ENCODE data around the gene ARHGAP26.

Gene ARHGAP26

GRCh38 chr5:143206196-143207053 lies 436.2 kb downstream of the ARHGAP26 start:
- DNase-seq (ENCODE audit: low spot score) = no peak

- no peak for DNase-seq (ENCODE audit: low spot score)
Measured at GRCh38 chr5:143207058-143207457, 436.9 kb downstream of the ARHGAP26 start.

- DNase-seq (ENCODE audit: low spot score) = no peak
Measured at GRCh38 chr5:143207563-143208364, 437.6 kb downstream of the ARHGAP26 start.

- DNase-seq (ENCODE audit: low spot score) = no peak
Measured at GRCh38 chr5:143208365-143208641, 438.1 kb downstream of the ARHGAP26 start.

- no peak for DNase-seq (ENCODE audit: low spot score)
Measured at GRCh38 chr5:143208781-143209510, 438.8 kb downstream of the ARHGAP26 start.

- no peak for DNase-seq (ENCODE audit: low spot score)
Measured at GRCh38 chr5:143209881-143210395, 439.8 kb downstream of the ARHGAP26 start.

- DNase-seq (ENCODE audit: low spot score) = no peak
Measured at GRCh38 chr5:143210576-143210975, 440.4 kb downstream of the ARHGAP26 start.

GRCh38 chr5:143212261-143212660 lies 442.1 kb downstream of the ARHGAP26 start:
- DNase-seq (ENCODE audit: low spot score) = no peak

GRCh38 chr5:143213231-143213850 lies 443.2 kb downstream of the ARHGAP26 start:
- no peak for DNase-seq (ENCODE audit: low spot score)

GRCh38 chr5:143213851-143214363 lies 443.7 kb downstream of the ARHGAP26 start:
- no peak for DNase-seq (ENCODE audit: low spot score)

GRCh38 chr5:143214458-143214857 lies 444.3 kb downstream of the ARHGAP26 start:
- DNase-seq (ENCODE audit: low spot score) = no peak

- no peak for DNase-seq (ENCODE audit: low spot score)
Measured at GRCh38 chr5:143214890-143215289, 444.7 kb downstream of the ARHGAP26 start.

GRCh38 chr5:143215690-143216089 lies 445.5 kb downstream of the ARHGAP26 start:
- DNase-seq (ENCODE audit: low spot score) = no peak

- no peak for DNase-seq (ENCODE audit: low spot score)
Measured at GRCh38 chr5:143216211-143216610, 446.0 kb downstream of the ARHGAP26 start.

GRCh38 chr5:143217065-143217803 lies 447.1 kb downstream of the ARHGAP26 start:
- DNase-seq (ENCODE audit: low spot score) = no peak

- DNase-seq (ENCODE audit: low spot score) = no peak
Measured at GRCh38 chr5:143217804-143218160, 447.6 kb downstream of the ARHGAP26 start.

GRCh38 chr5:143218517-143219170 lies 448.5 kb downstream of the ARHGAP26 start:
- no peak for DNase-seq (ENCODE audit: low spot score)

- no peak for DNase-seq (ENCODE audit: low spot score)
Measured at GRCh38 chr5:143219696-143220095, 449.5 kb downstream of the ARHGAP26 start.

GRCh38 chr5:143220748-143221251 lies 450.6 kb downstream of the ARHGAP26 start:
- DNase-seq (ENCODE audit: low spot score) = no peak
